ENCODE results near the gene FAM24A.

- no peak for TF ChIP-seq CTCF (IDR thresholded peaks at IDR 0.05; ENCODE audit: poor library complexity, severe bottlenecking)
- no peak for TF ChIP-seq RAD21 (conservative IDR thresholded peaks at IDR 0.05)
- TF ChIP-seq POLR2AphosphoS5 (IDR thresholded peaks at IDR 0.05) = no peak
- TF ChIP-seq EZH2 (IDR thresholded peaks at IDR 0.05; ENCODE audit: borderline replicate concordance, insufficient read depth, low read length, poor library complexity, severe bottlenecking) = no peak
- TF ChIP-seq EP300 (conservative IDR thresholded peaks at IDR 0.05; ENCODE audit: poor library complexity, severe bottlenecking) = no peak
- no peak for TF ChIP-seq REST (IDR thresholded peaks at IDR 0.05; ENCODE audit: borderline replicate concordance)
- no peak for TF ChIP-seq MXI1 (conservative IDR thresholded peaks at IDR 0.05; ENCODE audit: poor library complexity, severe bottlenecking)
- no peak for TF ChIP-seq TAF1 (IDR thresholded peaks at IDR 0.05; ENCODE audit: low read depth)
- TF ChIP-seq SMC3 (conservative IDR thresholded peaks at IDR 0.05; ENCODE audit: poor library complexity) = no peak
Measured at GRCh38 chr10:122939133-122939855, 28.9 kb downstream of the FAM24A start.

Data from neural cell (in vitro differentiated cells).